Activated CD4-positive, alpha-beta T cell treated with anti-CD3 and anti-CD28 coated beads for 1 hour (primary cell): ENCODE results near the gene RAX.

Experiments
- DNase-seq: peaks from one replicate; pipeline ENCODE4 v3.0.0-alpha.2; 2020

Gene RAX

GRCh38 chr18:59272891-59273758, at the start of gene RAX:
Gene RAX, minus strand, starts transcription at chr18:59273454. Its CDS starts 248 bp downstream, at chr18:59273206.
- DNase-seq = no peak

- no peak for DNase-seq
These were observed 45.3 kb upstream of the RAX start, which contains the start of gene CPLX4 for GRCh38 chr18:59318460-59319050. Gene CPLX4, minus strand, starts transcription at chr18:59318649. Its CDS starts 187 bp downstream, at chr18:59318462.

DNA sequence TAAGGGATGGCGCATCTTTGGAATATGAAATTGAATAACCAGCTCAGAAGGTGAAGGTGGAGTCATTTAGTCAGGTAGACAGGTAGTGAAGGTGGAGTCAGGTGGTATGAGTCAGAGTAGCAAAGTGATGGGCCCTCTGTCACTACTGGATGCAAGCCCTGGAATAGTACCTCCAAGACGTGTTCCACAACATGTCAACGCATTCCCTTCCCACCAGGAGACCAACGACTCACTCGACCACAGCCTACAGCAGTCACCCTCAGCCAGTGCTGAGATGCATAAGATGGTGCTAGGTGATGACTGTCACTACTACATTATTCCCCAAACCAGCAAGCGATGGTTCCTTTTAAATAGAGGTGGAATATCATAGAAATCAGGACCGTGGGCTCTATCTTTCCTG, 38.4 kb upstream of the RAX start:
- no peak for DNase-seq

- DNase-seq = no peak
These were observed 35.6 kb upstream of the RAX start for GRCh38 chr18:59308938-59309260.

GRCh38 chr18:59308248-59308937, 35.1 kb upstream of the RAX start:
- DNase-seq = peak; percentile 43

GRCh38 chr18:59306640-59307039, 33.4 kb upstream of the RAX start:
- DNase-seq = no peak

DNA sequence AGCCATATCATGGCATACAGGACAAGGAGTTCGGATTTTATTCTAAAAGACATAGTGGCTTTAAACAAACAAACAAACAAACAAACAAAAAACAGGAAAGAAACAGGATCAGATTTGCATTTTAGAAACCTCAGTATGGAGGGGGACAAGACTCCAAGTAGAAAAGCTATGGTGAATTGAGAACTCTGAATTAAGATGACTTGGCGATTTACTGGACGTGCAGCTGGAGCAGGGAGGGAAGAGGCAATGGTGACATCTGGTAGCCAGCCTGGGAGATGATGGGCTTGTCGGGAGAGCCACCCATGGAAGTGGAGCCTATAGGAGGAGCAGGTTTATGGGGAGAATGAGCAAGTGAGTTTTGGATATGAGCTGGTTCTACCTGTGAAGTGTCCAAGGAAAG, 32.0 kb upstream of the RAX start:
- DNase-seq = no peak

DNA sequence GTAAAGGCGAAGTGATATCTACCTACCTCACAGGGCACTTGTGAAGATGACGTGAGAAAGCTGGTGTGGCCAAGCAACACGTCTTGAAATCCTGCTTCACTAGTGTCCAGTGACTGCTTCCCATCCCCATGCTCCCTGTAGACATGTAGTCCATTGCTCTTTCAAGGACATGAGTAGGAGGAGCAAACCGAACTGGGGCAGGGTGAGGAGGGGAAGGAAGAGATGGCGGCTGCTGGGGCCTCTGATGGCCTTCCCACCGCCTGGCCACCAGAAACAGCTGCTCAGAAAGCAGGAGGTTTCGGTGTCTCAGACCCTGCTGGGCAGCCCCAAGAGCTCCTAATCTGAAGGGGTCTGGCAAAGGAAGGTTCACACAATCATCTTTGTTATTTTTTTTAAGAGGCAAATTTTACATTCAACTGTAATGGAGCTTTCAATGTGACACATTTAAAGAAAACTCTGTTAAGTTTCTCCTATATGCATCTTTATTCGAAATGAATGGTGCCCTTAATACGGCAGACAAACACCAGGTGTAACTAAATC, 30.5 kb upstream of the RAX start:
- no peak for DNase-seq

DNA sequence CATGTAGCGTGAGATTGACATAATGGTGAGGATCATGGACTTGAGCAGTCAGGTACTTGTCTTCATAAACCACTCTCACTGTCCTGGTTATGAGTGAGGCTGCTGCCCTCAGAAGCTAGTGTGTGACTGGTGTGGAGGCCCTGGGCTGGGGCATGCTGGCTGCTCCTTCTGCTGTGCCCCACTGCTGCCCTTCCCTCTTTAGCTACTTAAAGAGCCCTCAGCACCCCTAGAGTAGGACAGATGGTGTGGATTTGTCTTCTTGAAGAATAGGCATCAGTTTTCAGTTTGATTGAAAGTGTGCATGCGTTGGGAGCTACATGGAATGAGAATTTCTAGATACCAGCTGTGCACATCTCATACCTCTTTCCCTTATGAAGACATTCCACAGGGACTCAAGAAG, 29.8 kb upstream of the RAX start:
- DNase-seq = no peak

DNA sequence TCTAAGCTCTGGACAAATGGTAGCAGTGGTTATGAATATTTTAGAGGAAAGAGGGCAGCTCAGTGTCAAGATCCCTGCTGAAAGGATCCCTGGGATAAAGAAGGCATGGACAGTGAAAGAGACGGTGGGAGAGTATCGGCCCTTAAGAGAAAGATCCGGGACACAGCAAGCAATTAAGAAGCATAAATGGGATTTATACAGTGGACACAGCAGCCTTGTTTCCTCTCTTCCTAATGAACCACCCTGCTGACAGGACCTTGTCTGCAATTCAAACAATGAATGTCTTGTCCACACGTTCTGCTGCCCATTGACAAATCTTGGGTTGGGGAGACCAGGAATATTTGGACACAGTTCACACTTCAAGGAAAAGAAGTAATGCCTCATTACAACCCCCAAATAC, 28.7 kb upstream of the RAX start:
- DNase-seq = no peak

- DNase-seq = no peak
These were observed 27.5 kb upstream of the RAX start for GRCh38 chr18:59300676-59301285.

DNA sequence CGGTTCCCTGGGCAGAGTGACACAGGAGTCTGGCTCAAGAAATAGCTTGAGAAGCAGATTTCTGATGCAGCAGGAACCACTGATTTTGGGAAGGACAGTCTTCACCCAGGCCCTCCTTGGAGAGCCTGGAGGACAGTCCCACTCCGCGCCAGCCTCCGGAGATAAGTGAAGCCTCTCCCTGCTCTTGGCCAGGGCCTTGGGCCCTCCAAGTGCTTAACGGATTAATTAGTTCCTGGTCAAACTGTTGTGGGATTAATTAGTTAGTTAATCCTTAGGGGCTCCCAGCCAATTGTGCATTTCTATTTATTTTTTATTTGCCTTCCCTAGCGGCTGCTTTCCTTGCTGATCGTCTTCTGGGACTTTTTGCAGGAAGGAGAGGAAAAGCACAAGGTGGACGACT, 25.6 kb upstream of the RAX start:
- DNase-seq = no peak

- DNase-seq = no peak
These were observed 20.1 kb upstream of the RAX start for GRCh38 chr18:59293317-59293716.

- no peak for DNase-seq
These were observed 13.1 kb upstream of the RAX start for GRCh38 chr18:59286341-59286740.

- DNase-seq = no peak
These were observed 9.1 kb upstream of the RAX start for GRCh38 chr18:59282341-59282740.

DNA sequence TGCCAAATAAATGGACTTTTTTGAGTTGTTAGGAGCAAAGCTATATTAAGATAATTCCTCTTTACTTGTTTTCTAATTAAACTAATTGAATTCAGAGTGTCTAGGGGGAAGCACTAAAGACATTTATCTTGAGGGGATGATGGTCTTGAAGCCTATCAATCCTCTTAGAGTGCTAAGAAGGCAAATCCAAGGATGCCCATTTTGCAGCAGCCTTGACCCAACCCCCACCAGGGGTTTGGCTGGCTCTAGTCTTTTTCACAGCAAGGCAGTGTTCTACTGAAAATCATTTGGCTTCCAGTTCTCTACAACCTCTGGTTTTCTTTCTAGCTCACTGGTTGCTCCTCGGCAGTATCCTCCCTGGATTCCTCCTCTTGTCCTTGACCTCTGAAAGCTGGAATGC, 6.5 kb upstream of the RAX start:
- no peak for DNase-seq

DNA sequence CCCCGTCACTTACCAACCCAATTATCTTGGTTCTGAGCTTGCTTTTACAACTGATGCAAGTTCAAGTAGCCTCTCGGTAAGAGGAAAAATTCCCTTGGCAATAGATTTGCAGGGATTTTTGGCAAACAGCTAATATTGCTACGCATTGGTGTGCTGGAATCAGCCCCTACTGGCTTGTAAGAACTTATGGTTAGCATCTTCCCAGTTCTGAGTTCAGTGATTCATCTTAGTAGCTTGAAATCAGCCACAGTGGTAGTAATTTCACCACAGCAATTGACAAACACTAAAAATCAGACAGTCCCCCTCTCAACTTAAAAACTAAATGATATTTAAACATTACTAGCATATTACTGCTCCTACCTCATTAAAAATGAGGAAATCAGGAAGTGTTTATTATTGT, 5.9 kb upstream of the RAX start:
- DNase-seq = no peak

DNA sequence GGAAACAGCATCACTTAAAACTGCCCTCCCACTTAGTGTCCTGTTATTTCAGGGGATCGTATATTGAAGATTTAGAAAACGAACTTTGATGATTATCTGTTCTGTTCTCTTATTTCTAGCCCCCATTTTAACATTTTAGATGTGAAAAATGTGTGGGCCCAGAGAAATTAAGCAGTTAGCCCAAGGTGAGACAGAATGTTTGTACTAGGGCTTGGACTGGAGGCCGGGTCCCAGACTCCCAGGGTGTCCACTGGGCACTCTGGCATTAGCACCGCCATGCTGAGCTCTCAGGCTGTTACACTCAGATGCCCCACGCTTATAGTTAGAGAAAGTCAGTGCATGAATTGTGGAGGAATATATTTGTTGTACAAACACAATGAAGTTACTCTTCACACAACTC, 5.5 kb upstream of the RAX start:
- no peak for DNase-seq

- no peak for DNase-seq
These were observed 2.8 kb upstream of the RAX start for GRCh38 chr18:59276047-59276446.

DNA sequence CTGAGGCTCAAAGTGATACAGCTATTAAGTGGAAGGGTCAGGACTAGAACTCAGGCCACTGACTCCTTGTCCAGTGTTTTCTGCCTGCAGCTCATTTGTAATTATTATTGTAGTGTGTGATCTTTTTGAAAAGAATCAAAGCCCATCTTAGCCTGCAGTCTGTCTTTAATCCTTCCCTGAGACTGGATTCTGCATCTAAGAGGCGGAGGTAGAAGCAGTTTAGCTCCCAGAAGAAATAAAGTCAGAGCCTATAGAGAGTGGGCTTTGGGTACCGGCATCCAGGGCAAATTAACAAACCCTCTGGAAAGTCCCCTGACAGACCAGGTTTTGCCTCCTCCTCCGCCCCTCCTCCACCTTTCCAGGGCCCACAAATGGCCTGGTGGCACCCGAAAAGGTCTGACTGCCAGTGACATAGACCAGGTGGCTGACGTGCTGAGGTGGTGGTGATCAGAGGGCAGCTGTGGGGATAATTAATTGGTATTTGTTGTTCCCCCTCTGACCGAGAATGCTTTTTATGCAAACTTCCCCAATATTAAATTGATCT, 2.2 kb upstream of the RAX start:
- no peak for DNase-seq

DNA sequence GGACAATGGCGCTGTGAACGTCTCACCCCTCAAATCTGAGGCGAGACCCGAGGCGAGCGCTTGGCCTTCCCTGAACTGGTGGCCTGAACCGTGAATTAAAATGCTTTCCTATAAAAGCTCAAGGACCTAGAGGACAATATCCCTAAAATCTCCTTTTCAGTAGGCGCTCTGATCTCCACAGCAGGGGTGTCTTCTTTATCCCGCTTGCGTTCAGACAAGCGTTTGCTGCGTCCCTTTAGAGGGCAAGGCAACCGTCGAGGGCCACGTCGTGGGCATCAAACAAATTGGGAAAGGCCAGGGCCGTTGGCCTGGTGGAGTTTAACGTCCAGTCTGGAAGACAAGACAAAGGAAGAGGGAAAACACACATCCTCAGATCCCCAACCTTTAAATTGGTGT, 1.3 kb upstream of the RAX start:
- DNase-seq = no peak

- no peak for DNase-seq
These were observed 692 bp upstream of the RAX start for GRCh38 chr18:59273759-59274532.
